Small intestine (tissue), 7 donors: ENCODE data around the gene ITSN1. TPM values are rescaled to one million over a fixed set of nuclear protein-coding genes. Genes with fewer than 3 reads are reported as not detected.

Source experiments
- DNase-seq, 2 donors: peaks; one replicate each; pipeline versions ENCODE4 v3.0.0 to v3.0.0-alpha.2; 2013
- FAIRE-seq: peaks from 2 replicates; lab custom pipeline; 2012; peaks lifted over from hg19 to GRCh38; lab: Jason Lieb, UNC
- H3K27ac ChIP-seq, 3 donors: one replicate each; pipeline ENCODE4 v1.5.1; 2013; ENCODE audit warnings: low read length in 2 of 3, mild to moderate bottlenecking in 2 of 3, control low read depth in 1 of 3, inconsistent platforms in 1 of 3, low read depth in 1 of 3, moderate library complexity in 1 of 3
- H3K27me3 ChIP-seq, 3 donors: one replicate each; pipeline ENCODE4 v1.6.1; 2013; ENCODE audit warnings: low read length in 3 of 3, inconsistent platforms in 1 of 3; ENCODE audit not compliant: control insufficient read depth in 3 of 3, insufficient read depth in 3 of 3
- H3K36me3 ChIP-seq, 3 donors: one replicate each; pipeline ENCODE4 v1.6.1; 2013; ENCODE audit warnings: low read length in 3 of 3, inconsistent platforms in 1 of 3, low read depth in 1 of 3, mild to moderate bottlenecking in 1 of 3, moderate library complexity in 1 of 3; ENCODE audit not compliant: control insufficient read depth in 3 of 3, insufficient read depth in 2 of 3
- H3K4me1 ChIP-seq, 3 donors: one replicate each; pipeline ENCODE4 v1.6.1; 2013; ENCODE audit warnings: low read length in 2 of 3, inconsistent platforms in 1 of 3, low read depth in 1 of 3, mild to moderate bottlenecking in 1 of 3, moderate library complexity in 1 of 3; ENCODE audit not compliant: control insufficient read depth in 3 of 3, insufficient read depth in 2 of 3
- H3K4me3 ChIP-seq, 3 donors: one replicate each; pipeline ENCODE4 v1.5.1; 2013; ENCODE audit warnings: low read length in 3 of 3, control low read depth in 1 of 3, inconsistent platforms in 1 of 3, low read depth in 1 of 3, mild to moderate bottlenecking in 1 of 3, moderate library complexity in 1 of 3
- H3K9me3 ChIP-seq, 2 donors: one replicate each; pipeline ENCODE4 v1.6.1; 2013; ENCODE audit warnings: low read depth in 1 of 2, low read length in 1 of 2; ENCODE audit not compliant: control insufficient read depth in 2 of 2, insufficient read depth in 1 of 2
- WGBS, 3 donors: extraction: QIAGEN DNeasy Blood & Tissue Kit; methylation state at CpG; one replicate each; pipeline ENCODE4 v1.1.7; 2013; 5-methylcytosine and 5-hydroxymethylcytosine counted together
- polyA plus RNA-seq, 4 donors: library from polyadenylated mRNA; stranded (reverse) in 3 of 4; unstranded in 1 of 4; fragments of 200-250 nt in 3 of 4; fragments of 120-200 nt in 1 of 4; gene quantifications; one replicate each; pipeline versions ENCODE4 v1.2.1 to v1.2.3, GENCODE V29; 2013
- donor health status: healthy with polysubstance abuse.
- donor health status: control.
- donor health status: control.
- donor health status: Bipolar disorder and iron deficiency.
- donor health status: healthy.

The ITSN1 gene
- polyA plus RNA-seq, 4 donors, result 10.5 to 38.0 (median 21.1) TPM

GRCh38 chr21:33945652-33946270 is 303.5 kb downstream of the ITSN1 start:
- no peaks in the 10 kb centered on the region for H3K27me3 ChIP-seq
- peaks cover 4 to 20% (median 8%) of the 10 kb centered on the region in 3 donors for H3K4me1 ChIP-seq
- H3K27ac ChIP-seq, result no peak overlapping the region
- WGBS, 3 donors, result 78 to 93% (median 91%) methylated on average over 2 of the region's 2 CpGs
- H3K4me3 ChIP-seq, result no peak overlapping the region
- H3K9me3 ChIP-seq, result peaks cover 0 to 5% of the 10 kb centered on the region in 2 donors
- H3K36me3 ChIP-seq, result no peaks in the 10 kb centered on the region
- FAIRE-seq (no peak), DNase-seq (no peak)

DNA sequence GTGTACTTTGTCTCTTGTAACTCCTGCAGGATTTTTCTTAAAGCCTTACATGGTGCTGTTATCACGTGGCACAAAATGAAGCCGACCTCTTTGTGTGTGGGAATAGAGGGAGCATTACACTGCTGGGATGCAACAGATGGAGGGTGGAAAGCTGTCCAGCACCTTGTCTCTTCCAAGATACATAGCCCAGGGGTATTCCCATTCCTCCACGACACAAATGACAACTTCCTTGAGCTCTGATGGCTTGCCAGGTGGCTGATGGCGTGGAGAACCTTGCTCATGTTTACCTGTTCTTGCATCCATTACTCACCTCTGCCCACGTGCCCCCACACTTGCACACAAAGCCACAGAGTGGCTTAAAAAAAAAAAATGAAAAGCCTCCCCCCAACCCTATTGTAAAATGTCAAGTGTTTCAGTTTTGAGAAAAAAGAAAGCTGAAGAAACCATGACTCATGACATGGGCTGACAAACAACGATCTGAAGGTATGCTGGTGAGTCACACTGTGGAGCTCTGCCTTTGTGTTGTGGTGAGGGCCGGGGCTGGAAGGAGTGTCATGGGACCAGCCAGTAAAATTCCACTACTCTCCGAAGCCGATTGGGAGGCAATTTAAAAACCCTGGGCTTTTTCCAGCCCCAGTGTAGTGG is 305.3 kb downstream of the ITSN1 start:
- FAIRE-seq (no peak), DNase-seq (peak; percentile 91 to 93)
- Histone ChIP-seq H3K9me3 (peaks cover 0 to 5% of the 10 kb centered on the region in 2 donors), H3K36me3 (no peaks in the 10 kb centered on the region), H3K27me3 (no peaks in the 10 kb centered on the region), H3K4me3 (peak overlapping the region in 2 of 3 donors; percentile 10 to 17), H3K27ac (peak overlapping the region; percentile 45 to 92 (median 90)), H3K4me1 (peaks cover 4 to 20% (median 8%) of the 10 kb centered on the region in 3 donors)
- 4 to 25% (median 10%) methylated on average over 9 of the region's 9 CpGs for WGBS, 3 donors

- H3K27me3 ChIP-seq, result no peaks in the 10 kb centered on the region
- DNase-seq (peak; percentile 26 to 69), FAIRE-seq (no peak)
- peaks cover 0 to 5% of the 10 kb centered on the region in 2 donors for H3K9me3 ChIP-seq
- H3K4me1 ChIP-seq, result peaks cover 4 to 20% (median 8%) of the 10 kb centered on the region in 3 donors
- 32 to 40% (median 34%) methylated on average over 17 of the region's 17 CpGs for WGBS, 3 donors
- H3K27ac ChIP-seq, result peak overlapping the region; percentile 45 to 92 (median 90)
- no peak overlapping the region for H3K4me3 ChIP-seq
- no peaks in the 10 kb centered on the region for H3K36me3 ChIP-seq
These were observed 306.0 kb downstream of the ITSN1 start for GRCh38 chr21:33948096-33948950.

DNA sequence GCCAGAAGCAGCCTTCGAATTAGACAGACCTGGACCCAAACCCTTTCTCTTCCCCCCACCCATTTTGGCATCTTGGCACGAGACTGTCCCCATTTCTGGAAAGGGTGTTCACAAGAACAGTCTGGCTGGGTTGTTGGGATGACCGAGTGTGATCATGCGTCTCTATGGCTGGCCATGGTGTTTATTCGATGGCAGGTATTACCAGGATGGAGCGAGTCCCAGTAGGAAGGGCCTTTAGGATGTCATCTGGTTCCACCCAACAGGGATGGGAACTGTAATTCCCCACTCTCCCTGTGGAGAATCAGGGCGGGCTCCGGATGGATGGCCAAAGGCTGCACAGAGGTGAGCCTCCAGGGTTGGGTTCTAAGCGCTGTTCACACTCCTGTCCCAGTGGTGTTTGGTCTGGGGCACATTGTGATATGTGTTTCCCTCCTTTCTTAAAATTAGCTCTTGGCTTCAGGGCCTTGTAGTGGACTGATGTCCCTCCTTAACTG is 306.7 kb downstream of the ITSN1 start:
- Histone ChIP-seq H3K9me3 (peaks cover 0 to 1% of the 10 kb centered on the region in 2 donors), H3K27ac (peak overlapping the region; percentile 45 to 92 (median 90)), H3K36me3 (no peaks in the 10 kb centered on the region), H3K4me1 (peaks cover 4 to 20% (median 8%) of the 10 kb centered on the region in 3 donors), H3K27me3 (no peaks in the 10 kb centered on the region), H3K4me3 (no peak overlapping the region)
- DNase-seq (no peak), FAIRE-seq (no peak)
- WGBS, 3 donors, result 86 to 91% (median 86%) methylated on average over 9 of the region's 9 CpGs

Other genes with a start within 250 kb of the ITSN1 start
- gene IFNGR2, start 239.1 kb upstream of the ITSN1 start, polyA plus RNA-seq, result 100 to 1,000 TPM in 1 of 4 donors, 10 to 100 TPM in 3; 42.8 to 121 (median 68.8) TPM
- 10 to 100 TPM; 22.2 to 54.3 (median 50.1) TPM for gene TMEM50B, start 162.5 kb upstream of the ITSN1 start, polyA plus RNA-seq
- 1 to 10 TPM; 1.6 to 3.1 (median 2.1) TPM for gene DNAJC28, start 150.8 kb upstream of the ITSN1 start, polyA plus RNA-seq
- gene GART, start 100.4 kb upstream of the ITSN1 start, polyA plus RNA-seq, result 10 to 100 TPM; 21.9 to 54.8 (median 29.5) TPM
- 100 to 1,000 TPM in 1 of 4 donors, 10 to 100 TPM in 3; 76.1 to 228 (median 88.8) TPM for gene SON, start 99.5 kb upstream of the ITSN1 start, polyA plus RNA-seq
- gene DONSON, start 53.8 kb upstream of the ITSN1 start, polyA plus RNA-seq, result 10 to 100 TPM in 3 of 4 donors, 1 to 10 TPM in 1; 8.9 to 24.2 (median 15.2) TPM
- 10 to 100 TPM; 13.5 to 37.1 (median 15.9) TPM for gene CRYZL1, start 760 bp upstream of the ITSN1 start, polyA plus RNA-seq